Epidermal melanocyte (primary cell): Measurements from ENCODE around the gene KLHDC9.
"Not testable (repeated sequence)": the region's sequence is repeated elsewhere in the genome, so short reads cannot be mapped to it uniquely, and the experiment has no call there.

Source experiments
- DNase-seq: peaks from one replicate; pipeline ENCODE4 v3.0.0; 2011; ENCODE audit warnings: low spot score; ENCODE audit not compliant: insufficient read length

The KLHDC9 gene

DNA sequence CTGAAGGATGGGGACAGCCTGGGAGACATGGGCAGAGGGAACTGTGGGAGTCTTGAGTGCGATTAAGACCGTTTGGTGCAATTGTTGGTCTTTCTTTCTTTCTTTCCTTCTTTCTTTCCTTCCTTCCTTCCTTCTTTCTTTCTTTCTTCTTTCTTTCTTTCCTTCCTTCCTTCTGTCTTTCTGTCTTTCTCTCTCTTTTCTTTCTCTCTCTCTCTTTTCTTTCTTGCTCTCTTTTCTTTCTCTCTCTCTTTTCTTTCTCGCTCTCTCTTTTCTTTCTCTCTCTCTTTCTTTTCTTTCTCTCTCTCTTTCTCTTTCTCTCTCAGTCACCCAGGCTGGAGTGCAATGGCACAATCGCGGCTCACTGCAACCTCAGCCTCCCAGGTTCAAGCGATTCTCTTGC is 2.9 kb upstream of the KLHDC9 start:
- DNase-seq: no peak

DNA sequence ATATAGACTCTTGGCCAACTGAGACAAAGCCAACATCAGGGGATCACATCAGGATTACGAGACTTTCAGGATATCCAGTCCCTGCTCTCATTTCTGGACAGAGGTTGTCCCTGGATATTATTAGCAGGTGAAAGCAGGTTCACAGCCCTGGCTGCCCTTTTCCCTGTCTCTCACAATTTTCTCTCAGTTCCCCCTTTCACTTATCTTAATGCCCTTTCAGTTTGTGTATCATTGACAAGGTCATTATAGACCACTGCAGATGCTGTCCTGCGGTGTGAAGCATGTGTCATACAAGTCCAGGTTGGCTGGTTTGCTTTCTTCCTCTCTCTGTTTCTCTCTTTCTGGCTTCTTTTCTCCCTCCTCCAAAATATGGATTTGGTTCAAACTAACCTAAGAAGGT is 2.1 kb upstream of the KLHDC9 start:
- no peak for DNase-seq

GRCh38 chr1:161096530-161096929 is 1.6 kb upstream of the KLHDC9 start:
- DNase-seq: peak; percentile 59

DNA sequence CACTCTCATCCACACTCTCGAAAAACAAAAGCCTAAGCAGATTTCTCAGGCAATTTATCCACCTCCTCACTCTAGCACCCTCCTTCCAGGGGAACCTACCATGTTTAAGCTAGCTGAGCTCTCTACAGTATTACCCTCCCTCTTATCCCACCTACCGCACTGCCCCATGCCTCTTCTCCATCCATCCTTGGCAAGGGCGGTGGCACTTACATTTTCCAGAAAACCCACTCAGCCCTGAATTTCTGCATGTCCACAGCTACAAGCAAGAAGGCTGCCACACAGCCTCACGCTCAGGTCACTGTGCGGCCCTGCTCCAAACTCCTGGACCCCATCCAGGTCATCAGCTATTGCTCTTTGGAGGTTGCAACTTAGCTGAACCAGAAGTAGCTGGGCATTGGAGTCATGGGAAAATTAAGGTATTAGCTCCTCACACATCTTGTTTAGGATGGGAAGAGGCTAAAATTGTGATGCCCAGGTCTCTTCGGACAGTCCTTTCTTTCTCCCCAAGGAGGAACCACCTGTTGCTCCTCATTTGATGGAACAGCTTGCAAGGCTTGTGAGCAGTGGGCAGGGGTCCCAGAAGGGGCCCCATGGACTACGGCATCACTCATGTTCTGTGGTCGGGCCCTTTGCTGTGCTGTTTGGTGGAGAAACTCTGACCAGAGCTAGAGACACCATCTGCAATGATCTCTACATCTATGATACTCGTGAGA is 1.1 kb downstream of the KLHDC9 start:
- DNase-seq: no peak

DNA sequence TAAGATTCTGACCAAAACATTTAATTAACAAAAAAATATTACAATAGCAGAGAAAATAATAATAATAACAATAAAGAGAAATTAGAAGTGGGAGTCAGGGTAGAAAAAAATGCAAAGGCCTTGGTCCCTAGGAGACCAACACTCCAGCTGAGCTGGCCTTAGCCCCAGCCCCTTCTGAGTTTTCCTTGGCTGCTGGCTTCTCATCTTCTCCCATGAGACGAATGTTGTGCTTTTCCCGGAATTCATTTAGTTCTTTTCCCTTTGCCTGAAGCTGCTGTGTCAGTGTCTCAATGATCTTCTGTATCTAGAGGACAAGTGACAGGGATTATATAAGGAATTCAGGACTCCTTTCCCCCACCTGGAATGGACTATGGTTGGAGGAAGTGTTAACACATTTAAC is 2.4 kb downstream of the KLHDC9 start:
- DNase-seq: no peak

DNA sequence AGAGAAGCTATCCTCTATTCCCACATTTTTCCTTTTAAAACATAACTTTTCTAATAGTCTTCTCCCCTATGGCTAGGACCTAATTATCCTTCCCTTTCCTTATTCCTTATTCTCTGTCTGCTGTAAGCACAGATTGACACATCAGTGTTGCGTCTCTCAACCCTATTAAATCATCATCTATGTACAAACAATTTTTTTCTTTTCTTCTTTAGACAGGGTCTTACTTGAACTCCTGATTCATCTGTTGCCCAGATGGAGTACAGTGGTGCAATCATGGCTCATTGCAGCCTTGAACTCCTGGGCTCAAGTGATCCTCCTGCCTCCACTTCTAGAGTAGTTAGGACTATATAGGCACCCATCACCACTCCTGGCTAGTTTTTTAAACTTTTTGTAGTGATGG is 8.3 kb downstream of the KLHDC9 start:
- no peak for DNase-seq

GRCh38 chr1:161111117-161111516 is 13.0 kb downstream of the KLHDC9 start:
- no peak for DNase-seq

DNA sequence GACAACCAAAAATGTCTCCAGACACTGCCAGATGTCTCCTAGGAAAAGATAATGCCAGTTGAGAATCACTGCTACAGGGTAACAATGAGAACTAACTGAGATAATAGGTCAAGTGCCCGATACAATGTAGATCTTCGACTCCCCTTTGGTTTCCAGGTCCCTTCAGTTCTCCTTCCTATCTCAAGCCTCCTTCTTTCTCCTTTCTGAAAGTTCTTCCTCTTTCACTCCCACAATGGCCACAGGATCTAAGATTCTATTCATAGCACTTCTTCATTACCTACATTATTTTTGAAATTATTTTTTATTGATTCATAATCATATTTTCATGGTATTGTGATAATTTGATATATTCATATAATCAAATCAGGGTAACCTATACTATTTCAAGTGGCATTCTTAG is 13.4 kb downstream of the KLHDC9 start:
- DNase-seq: no peak

DNA sequence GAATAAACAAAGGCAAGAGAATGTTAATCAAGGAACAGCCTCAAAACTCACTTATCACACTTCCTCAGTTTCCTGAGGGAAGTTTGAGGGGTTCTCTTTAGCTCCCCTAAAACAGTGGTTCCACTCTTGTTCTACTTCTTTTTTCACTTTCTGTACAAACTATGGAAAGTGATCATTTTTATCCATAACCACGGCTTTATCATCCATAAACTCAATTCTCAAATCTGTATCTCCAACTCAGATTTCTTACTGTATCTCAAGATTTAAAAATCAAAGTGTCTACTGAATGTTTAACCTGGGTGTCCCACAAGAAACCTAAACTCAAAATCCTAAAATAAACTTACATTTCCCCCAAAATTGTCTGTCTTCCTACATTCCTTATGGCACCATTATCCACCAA is 15.8 kb downstream of the KLHDC9 start:
- DNase-seq: no peak

- DNase-seq: no peak
Observed at GRCh38 chr1:161114556-161114955, 16.4 kb downstream of the KLHDC9 start.

DNA sequence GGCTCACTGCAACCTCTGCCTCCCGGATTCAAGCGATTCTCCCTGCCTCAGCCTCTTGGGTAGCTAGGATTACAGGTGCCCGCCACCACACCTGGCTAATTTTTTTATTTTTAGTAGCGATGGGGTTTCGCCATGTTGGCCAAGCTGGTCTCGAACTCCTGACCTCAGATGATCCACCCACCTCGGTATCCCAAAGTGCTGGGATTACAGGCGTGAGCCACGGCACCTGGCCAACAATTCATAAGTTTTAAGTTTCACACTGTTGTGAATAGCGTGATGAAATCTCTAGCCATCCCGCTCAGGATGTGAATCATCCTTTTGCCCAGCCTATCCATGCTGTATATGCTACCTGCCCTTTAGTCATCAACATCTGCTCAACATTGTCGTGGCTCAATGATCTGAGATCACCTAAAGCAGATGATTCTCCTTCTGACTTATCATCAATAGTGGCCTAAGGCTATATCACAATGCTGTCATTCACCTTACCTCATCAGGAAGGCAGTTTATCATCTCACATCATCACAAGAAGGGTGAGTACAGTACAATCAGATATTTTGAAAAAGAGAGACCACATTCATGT is 17.1 kb downstream of the KLHDC9 start:
- DNase-seq: no peak

GRCh38 chr1:161115961-161116360 is 17.8 kb downstream of the KLHDC9 start:
- not testable (repeated sequence) for DNase-seq

DNA sequence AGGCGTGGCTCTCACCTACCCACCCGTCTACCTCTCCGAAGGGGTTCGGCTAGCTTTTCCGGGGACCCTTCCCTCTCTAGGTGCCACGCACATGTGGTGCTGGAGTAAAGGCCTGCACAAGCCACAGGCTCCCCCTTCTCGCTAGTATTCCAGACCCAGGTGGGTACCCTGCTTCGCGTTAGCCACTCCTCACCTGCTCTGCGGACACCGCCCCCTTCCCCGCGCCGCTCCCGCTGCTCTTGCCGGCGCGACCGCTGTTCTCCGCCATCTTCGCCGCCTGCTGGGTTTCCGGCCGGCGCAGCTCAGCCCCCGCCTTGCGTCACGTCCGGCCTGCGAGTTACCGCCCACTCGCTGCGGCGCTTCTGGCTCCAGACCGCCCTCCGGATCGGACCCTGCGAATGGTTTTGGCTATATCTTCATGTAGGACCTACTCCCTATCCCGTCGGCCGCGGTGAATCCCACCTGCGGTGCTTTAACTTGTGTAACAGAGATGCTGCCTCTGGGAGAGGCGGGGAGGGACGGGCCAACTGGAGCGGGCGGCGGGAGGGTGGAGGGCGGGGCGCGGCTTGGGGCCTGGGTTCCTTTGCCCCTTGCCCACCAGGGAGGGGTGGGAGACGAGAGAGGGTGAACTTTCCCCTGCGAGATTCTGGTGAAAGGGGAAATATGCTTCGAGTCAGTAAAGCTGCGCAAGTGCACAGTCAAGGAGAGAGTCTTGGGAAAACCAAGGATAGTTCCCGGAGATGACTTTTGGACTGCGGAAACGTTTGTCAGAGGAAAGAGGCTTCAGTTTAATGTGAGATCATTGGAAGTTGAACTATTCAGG is 19.8 kb downstream of the KLHDC9 start, which contains the start of the genes NIT1 and PFDN2:
Gene NIT1, plus strand, starts transcription at position 347 of the 823 bp plus-strand sequence. Its CDS starts 72 bp downstream, at position 419.
Gene PFDN2, minus strand, starts transcription at position 279 of the 823 bp plus-strand sequence. Its CDS starts 11 bp downstream, at position 268.
- peak; percentile 84 for DNase-seq

- DNase-seq: peak; percentile 56
Observed at GRCh38 chr1:161119092-161119903, 21.1 kb downstream of the KLHDC9 start.

GRCh38 chr1:161121042-161121650 is 23.0 kb downstream of the KLHDC9 start:
- DNase-seq: no peak

- no peak for DNase-seq
Observed at GRCh38 chr1:161121834-161122233, 23.7 kb downstream of the KLHDC9 start.

DNA sequence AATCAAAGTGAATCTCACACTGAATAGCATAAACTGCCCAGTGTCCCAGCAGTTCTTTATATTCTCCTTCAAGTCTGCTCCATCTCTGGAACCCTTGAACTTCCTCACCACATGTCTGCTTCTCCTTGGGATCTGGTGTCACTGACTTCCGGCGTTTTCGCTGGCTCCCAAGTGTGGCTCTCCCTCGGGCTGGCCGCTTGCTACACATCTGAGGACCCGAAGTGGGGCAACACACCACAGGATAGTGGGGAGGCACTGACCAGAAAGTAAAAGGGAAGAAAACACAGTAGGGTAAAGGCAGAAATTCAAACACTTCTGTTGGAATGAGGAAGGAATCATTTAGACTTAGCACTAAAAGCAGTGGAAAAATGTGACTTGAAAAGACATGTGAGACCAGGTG is 24.8 kb downstream of the KLHDC9 start:
- DNase-seq: no peak

- no peak for DNase-seq
Observed at GRCh38 chr1:161127649-161128048, 29.5 kb downstream of the KLHDC9 start.

- DNase-seq: no peak
Observed at GRCh38 chr1:161128591-161129420, 30.6 kb downstream of the KLHDC9 start.

GRCh38 chr1:161130266-161130665 is 32.1 kb downstream of the KLHDC9 start:
- DNase-seq: no peak
